ENCODE measurements around the gene PSD4. TPM values are rescaled to one million over a fixed set of nuclear protein-coding genes. Genes with fewer than 3 reads are reported as not detected.

PSD4 gene
- total RNA-seq, 1 donor from 2014 or later: 13.5 TPM

DNA sequence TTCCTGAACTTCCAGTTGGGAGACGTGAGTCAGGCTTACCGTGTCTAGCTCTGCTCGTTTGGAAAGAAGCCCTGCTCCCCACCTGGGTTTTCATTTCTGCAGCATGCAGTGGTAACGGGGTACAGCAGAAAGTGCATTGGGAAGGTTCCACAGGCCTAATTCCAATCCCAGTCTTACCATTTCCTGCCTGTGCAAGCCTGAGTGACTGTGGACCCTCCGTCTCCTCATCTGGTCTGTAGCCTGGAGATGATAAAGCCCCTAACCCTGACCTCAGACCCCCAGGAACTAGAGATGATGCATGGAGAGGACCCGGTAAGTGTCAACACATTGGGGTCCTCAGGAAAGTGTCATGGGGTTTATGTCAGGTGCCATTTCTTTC is 5.8 kb upstream of the PSD4 start:
- no peak for DNase-seq (ENCODE audit: low read depth)

DNA sequence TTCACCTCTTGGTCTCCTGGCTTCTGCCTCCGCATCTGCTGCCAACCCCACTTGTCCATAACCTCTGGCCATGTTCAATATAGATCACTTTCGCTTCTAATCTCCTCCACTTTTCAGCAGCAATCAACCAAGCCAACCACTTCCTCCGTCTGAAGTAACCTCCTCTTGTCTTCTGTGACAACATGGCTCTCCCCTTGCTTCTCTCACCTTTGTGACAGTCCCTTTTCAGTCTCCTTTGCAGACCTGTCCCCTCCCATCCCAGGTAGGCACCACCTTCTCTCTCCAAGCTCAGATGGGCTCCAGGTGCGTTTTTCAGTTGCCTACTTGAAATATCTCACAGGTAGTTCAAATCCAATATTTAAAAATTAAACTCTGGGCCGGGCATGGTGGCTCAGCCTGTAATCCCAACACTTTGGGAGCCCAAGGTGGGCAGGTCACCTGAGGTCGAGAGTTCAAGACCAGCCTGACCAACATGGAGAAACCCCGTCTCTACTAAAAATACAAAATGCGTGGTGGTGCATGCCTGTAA is 4.7 kb upstream of the PSD4 start:
- no peak for DNase-seq (ENCODE audit: low read depth)

DNA sequence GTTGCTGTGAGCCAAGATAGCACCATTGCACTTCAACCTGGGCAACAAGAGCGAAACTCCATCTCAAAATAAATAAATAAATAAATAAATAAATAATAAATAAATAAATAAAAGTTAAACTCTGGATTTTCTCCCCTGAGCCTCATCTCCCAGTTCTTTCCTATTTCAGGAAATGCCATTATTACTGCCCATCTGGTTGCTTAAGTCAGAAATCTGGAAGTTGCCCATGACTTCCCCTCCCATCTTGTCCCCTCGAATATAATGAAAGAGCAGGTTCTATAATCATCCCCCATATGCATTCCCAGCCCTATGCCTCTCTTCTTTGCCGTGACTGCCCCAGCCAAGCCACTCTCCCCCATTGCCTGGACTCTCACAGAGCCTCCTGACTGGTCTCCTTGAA is 4.2 kb upstream of the PSD4 start:
- DNase-seq (ENCODE audit: low read depth): no peak

DNA sequence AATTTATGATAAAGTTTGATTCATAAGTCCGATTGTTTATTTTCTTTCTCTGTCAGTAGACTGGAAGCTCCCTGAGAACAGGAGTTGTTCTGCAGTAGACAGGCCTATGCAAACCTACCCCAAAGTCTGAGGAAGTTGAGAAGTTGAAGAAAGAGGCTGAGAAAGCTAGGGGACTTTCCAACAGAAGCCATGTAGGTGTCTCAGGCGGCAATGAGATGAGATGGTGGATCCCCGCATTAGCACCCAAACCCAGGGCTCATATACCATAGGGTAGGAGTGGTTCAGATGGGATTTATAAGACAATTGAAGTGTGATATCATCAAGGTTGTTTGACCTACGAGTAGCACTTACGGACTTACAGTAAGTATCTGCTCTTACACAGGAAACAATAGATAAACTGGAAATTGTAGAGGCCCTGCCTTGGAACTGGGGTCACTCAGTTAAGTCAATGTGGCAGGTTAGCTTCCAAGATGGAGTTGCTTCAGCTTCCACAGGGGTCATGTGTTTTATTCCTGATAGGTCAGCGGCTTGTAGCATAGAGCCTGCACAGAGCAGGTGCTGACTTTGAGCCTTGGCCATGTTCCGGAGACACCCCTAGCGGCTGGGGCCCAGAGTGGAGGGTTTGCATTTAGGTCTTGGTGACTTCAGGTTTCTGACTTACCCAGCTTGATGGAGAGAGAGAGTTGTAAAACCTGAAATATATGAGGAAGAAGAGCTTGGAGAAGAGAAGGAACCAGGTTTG is 2.3 kb upstream of the PSD4 start:
- no peak for DNase-seq (ENCODE audit: low read depth)

DNA sequence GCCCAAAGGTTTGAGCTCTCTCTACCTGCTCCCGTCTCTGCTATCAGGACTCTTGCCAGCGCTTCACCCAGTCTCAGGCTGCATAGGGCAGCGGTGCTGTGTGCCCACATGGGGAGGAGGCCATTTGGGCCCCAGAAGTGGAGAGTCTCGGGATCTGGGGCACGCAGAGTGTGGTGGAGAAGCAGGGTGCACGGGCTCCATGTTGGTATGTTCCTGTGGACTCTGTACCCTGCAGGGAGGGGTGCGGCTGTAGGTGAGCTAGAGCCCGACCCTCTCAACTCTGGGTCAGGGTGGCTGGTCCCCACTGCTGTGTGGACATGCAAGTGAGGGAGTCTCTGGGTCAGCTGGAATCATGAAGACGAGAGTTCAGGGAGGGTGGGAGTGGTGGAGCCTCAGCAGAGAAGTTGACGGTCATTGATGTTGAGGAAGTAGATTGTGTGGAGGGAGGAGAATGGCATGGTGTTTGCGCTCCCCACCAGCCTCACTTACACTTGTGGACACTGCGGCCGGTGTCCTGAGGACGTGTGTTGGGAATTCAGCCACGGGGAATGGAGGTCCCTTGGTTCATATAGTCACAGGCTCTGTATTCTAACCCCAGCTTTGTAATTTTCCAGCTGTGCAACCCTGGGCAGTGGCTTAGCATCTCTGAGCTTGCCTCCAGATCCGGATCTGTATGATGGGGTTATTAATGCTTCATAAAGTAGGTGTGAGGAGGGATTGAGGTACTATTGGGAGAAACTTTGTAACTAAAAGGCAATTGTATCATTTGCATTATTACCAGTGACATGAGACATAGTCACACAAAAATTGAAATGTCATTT is 840 bp upstream of the PSD4 start:
- DNase-seq (ENCODE audit: low read depth): no peak

DNA sequence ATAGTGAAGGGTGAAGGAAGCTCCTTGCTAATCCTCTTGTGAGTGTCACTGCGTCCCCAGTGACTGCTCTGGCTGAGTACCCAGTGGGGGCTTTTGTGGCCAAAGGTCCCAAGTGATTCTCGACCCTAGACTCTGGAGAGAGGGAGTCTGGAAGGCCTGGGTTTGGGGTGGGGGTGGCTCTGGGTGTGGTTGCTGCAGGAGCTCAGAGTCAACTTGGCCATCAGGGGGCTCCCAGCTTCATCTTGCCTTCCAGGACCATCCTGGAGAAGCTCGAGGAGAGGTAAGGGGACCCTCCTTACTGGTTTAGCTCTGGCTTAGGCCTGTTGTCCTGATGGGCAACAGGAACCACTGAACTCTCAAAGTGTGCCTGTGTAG is 592 bp downstream of the PSD4 start:
- DNase-seq (ENCODE audit: low read depth): no peak

DNA sequence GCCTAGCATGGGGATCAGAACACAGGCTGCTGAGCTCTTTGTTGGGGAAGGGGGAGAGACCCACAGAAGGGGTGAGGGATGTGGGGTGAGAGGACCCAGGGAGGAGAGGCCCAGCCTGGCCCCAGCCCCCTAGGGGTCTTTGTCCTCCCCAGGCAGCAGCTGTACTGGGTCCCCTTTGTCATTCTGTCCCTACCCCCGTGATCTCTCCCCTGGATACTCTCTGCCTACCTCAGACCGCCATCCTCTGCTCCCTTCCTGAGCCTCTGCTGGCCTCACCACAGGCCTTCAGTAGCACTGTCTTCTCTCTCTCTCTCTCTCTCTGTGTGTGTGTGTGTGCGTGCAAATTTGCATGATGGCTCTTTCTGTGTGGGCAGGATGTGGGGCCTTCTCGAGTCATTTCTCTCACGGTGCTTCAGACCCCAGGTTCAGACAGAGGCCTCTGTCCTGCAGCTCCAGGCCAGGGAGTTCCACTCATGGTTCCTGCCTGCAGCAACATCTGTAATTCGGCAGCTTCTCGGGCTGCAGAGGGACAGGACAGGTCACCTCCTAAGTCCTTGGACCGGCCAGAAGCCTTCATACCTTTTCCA is 1.4 kb downstream of the PSD4 start:
- DNase-seq (ENCODE audit: low read depth): no peak

DNA sequence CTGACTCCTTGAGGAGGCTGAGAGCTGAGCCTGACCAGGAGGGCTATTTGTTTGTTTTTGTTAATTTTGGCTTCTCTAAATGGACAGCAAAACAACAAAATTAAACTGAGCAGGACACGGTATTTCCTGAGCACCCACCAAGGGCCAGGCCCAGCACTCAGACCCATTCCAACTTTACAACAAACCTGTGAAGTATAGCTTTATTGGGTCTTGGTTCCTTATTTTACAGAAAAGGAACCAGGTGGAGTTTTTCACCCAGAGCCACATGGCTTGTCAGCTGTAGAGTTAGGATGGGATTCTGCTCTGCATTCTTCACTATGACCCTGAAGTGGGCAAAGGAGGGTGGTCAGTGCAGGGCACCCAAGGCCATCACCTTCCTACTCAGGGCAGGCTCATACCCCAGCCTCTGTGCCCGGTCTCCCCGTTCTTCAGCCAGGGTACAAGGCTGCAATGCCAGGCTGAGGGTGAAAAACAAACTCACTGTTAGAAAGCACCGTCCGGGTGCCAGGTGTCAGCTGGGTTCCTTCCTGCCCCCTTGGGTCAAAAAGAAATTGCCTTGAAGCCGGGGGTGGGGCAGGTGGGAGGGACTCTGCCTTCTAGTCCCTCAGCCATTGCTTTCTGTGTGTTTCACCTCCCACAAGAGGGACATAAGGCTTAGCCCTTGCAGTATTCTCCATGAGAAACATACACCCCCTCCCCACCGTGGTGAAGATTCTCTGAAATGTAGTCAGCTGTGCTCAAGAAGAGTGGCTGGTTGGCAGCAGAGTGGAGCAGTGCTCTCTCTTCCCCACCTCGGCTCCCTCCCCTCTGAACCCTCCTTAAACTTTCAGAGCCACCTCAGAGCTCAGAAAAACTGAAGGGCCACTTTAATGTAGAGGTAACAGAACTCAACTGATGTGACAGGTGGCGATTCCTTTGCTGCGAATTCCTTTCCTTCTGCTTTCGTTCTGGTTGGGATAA is 2.2 kb downstream of the PSD4 start:
- DNase-seq (ENCODE audit: low read depth): no peak

DNA sequence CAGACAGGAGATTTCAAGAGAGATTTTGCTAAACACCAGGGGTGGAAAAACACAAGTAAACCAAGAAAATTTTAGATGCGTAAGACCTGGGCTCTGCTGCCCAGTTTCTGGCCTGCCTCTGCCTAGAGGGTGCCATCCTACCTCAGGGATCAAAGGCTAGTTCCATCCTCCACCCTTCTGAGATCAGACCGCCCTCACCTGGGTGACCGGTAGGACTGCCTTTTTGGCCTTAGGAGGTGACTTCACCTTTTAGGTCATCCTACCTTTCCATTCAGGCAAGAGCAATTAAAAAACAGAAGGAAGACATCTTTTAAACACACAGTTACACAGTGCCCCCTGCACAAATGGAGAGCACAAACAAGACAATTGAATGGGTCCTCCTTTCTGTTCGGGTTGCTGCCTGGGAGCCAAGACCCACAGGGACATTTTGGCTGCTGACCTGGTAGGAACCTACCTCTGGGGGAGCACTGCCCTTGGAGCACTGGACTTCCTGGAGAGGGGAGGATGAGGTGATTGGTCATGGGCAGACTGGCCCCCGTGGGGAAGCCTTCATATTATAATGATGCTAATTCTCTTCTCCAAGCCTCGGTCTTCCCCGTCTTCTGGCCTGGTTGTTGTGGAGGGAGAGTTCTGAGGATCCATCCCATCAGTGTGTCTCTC is 3.1 kb downstream of the PSD4 start:
- DNase-seq (ENCODE audit: low read depth): no peak

DNA sequence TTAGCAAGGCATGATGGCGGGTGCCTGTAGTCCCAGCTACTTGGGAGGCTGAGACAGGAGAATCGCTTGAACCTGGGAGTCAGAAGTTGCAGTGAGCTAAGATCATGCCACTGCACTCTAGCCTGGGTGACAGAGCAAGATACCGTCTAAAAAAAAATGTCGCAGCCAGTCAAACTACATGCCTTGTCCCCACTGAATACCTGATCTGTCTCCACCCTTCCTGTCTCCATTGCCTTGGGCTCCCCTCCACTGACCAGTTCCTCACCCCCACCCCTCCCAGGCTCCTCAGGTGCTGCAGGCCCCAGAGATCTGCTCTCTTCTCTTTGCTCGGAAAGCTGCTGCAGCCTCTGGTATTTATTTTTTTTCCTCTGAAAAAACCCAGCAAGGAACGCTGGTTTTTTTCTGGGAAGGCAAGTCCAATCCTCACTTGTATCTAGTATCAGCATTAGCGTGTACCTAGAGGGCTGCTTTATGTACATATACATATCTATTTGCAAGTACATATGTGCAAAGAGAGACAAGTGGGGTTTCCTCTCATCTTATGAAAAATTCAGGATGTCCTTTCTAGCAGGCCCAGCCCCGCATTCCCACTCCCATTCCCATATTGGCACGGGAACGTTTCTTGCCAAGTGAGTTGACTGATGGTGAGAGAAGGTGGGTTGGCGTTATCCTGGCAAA is 4.4 kb downstream of the PSD4 start:
- DNase-seq (ENCODE audit: low read depth): no peak

DNA sequence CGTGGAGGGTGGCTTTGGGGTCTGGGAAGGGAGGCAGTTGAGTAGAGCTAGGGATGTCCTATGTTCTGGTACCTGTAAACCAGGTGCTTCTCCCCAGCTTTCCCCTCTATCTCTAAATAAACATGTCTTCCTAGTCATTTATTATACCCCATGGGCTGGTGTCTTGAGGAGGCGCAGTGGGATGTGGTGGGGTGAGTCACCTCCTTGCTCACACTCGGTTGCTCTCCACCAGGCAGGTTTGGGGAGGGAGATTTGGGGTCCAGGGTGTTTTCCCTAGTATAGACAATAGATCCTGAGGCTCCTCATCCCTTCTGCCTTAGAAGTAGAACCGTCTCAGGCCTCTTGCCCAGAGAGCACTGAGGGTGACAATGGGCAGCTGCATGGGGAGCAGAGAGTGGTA is 5.1 kb downstream of the PSD4 start:
- no peak for DNase-seq (ENCODE audit: low read depth)

DNA sequence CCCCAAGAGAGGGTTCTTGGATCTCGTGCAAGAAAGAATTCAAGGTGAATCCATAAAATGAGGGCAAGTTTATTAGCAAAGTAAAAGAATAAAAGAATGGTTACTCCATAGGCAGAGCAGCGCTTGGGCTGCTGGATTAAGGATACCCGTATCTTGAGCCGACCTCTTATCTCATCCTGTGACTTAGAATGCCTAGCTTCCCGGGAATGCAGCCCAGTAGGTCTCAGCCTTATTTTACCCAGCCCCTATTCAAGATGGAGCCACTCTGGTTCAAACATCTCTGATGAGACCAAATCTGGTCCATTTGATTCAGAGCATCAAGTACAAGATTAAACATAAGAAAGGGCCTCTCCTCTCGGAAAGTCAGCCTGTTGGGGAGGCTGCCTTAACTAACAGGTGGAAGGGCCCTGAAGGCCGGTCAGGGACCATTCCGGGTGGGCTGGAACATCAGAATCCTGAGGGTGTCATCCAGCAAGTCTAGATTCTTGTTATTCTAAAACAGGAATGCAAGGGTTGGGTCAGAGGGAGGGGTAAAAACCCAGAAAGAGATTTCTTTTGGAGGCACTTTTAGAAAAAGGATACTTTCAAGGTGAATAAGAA is 5.8 kb downstream of the PSD4 start:
- no peak for DNase-seq (ENCODE audit: low read depth)

DNA sequence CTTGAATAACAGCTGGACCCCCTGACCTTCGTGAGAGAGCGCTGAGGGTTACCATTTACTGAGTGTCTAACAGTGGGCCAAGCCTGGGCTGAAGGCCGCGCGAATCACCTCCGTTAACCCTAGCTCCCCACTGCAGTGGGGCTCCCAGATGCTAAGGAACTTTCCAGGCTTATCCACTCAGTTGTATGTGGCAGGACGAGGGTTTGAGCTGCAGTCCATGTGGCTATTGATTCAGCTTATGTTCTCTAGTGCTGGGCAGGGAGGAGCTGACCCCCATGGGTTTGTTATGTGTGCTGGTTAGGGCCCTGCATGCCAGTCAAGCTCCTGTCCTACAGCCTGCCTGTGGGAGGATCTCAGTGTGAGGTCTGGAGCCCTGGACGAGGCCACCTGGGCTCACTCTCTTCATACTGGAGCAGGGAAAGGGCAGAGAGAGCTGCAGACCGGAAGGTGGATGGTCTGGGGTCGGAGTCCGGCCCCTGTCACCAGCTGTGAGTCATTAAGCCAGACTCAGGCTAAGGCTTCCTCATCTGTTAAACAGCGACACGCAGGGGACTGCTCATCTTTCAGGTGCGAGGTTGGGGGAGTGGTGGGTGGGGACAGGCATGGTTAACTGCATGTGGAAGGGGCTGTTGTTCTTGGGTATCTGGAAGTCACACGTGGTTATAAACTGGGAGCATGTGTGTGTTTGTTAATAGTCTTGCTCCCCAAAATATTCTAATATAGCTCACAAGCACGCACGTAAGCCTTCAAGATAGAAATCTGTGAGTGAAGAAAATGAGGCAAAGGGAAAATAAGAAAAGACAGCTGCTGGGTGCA is 6.6 kb downstream of the PSD4 start:
- no peak for DNase-seq (ENCODE audit: low read depth)

DNA sequence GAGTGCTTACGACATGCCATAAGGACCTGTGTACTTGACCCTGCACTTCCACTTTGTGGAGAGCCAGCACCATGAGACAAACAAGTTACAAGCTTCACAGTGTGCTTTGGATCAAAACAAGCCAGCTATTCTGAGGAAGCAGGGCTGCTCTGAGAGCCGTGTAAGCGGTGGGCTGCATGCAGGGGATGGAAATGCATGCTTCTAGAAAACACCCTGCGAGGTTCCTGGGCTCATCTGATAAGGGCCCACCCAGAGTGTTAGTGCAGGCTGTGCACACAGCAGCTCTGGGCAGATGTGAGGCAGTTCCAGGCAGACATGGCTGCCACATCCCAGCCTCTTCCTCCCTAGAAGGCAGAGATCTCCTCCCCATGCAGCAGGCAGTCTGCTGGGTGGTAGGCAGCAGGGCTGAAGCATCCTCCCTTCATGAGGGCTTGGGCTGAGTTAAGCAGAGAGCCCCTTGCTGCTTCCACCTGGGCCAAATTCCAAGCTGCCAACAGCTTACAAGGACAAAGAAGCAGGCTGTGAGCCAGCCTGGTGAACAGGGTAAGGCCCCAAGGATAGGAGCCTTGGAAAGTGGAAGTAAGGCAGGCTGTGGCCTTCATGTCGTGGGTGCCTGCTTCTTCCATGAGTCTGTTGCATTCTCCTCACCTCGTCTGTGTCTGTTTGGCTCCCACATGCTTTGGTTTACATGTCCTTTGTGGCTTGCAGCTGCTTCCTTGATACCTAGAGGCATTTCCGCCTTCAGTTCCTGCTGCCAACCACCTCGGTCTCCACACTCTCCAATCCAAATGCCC is 7.7 kb downstream of the PSD4 start:
- no peak for DNase-seq (ENCODE audit: low read depth)

DNA sequence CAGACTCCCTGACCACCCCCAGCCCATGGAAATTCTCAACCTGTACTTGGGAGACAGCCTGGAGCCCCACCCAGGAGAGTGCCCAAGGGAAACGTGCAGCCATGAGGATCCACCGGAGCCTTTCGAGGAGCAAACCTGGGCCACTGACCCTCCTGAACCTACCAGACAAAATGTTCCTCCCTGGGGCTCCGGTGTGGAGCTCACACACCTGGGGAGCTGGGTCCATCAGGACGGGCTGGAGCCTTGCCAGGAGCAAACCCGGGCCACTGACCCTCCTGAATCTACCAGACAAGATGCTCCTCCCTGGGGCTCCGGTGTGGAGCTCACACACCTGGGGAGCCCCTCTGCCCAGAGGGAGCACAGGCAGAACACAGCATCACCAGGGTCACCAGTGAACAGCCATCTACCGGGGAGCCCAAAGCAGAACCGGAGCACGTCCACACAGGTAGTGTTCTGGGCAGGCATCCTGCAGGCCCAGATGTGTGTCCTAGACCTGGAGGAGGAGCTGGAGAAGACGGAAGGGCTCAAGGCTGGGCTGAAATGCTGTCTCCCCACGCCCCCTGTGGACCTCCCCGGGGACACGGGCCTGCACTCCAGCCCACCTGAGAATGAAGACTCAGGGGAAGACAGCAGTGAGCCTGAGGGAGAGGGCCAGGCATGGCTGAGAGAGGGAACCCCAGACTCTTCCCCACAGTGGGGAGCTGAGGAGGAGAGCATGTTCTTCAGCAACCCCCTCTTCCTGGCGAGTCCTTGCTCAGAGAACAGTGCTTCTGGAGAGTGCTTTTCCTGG is 8.9 kb downstream of the PSD4 start:
- DNase-seq (ENCODE audit: low read depth): no peak

DNA sequence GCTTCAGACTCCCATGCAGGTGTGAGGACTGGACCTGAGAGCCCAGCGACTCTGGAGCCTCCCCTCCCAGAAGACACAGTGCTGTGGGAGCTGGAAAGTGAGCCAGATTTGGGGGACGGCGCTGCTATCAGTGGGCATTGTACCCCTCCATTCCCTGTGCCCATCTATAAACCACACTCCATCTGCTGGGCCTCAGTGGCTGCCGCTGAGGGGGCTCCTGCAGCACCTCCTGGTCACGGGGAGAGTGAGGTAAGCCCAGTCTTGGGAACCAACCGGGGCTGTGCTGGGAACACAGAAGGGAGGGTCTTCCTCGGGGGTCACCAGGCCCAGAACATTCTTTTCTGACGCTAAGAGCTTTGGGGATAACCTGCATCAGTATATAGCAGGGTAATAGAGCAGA is 9.5 kb downstream of the PSD4 start:
- DNase-seq (ENCODE audit: low read depth): no peak

DNA sequence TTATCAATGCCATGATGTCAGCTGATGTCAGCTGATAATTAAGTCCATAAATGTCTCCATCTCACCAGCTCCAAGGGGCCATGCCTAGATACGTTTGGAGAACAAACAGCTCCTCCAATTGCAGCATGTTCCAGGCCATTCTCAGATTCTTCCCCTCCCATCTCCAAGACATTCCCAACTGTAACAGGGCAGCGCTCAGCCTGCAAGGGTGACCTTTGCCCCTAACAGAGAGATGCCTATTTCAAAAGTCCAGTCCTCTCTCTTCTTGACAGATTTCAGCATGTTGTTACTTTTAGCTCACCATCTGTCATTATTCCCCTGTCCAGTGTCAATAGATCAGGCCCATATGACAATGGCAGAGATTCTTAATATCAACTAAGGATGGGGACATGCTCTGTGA is 9.9 kb downstream of the PSD4 start:
- no peak for DNase-seq (ENCODE audit: low read depth)

All from renal cortical epithelial cell (primary cell).